OCI-LY7 (cell line): ENCODE data around the gene MTF1. TPM values are rescaled to one million over a fixed set of nuclear protein-coding genes. Genes with fewer than 3 reads are reported as not detected.
A peak's percentile ranks its signal among the peaks of the same experiment; 100 is the strongest.

Source experiments
- BruUV-seq: library from RNA; stranded (reverse); fragments of 400-500 nt; replicated peaks from 2 replicates; lab custom pipeline; 2021; lab: Mats Ljungman, UMichigan
- CTCF ChIA-PET: fragments of 300-600 bp; sonication (Branson Sonifier 250); formaldehyde crosslinking; loops from one replicate; lab custom pipeline; 2022; ENCODE audit warnings: antibody characterized with exemption; ENCODE audit not compliant: unreplicated experiment; lab: Charles Lee
- POLR2A ChIA-PET: fragments of 300-600 bp; sonication (Branson Sonifier 250); formaldehyde crosslinking; loops from one replicate; lab custom pipeline; 2022; ENCODE audit warnings: antibody characterized with exemption; lab: Charles Lee
- DNase-seq: peaks from one replicate; pipeline ENCODE4 v3.0.0-alpha.2; 2015; ENCODE audit warnings: low spot score
- H2AFZ ChIP-seq: fragments of 200-600 bp; sonication (generic), shearing (Covaris generic); 2 replicates; pipeline ENCODE4 v1.6.1; 2014; ENCODE audit warnings: mild to moderate bottlenecking, antibody characterized with exemption, low read length, moderate library complexity
- H3K27ac ChIP-seq: fragments of 200-600 bp; sonication (generic); 2 replicates; pipeline ENCODE4 v1.5.1; 2014; ENCODE audit warnings: mixed run types, low read depth, mild to moderate bottlenecking, moderate library complexity, low read length, inconsistent platforms; ENCODE audit not compliant: poor library complexity, severe bottlenecking
- H3K36me3 ChIP-seq: fragments of 200-600 bp; sonication (generic); 2 replicates; pipeline ENCODE4 v1.6.1; 2014; ENCODE audit warnings: mild to moderate bottlenecking, antibody characterized with exemption, low read length, moderate library complexity, mixed read lengths; ENCODE audit not compliant: insufficient read depth
- H3K4me1 ChIP-seq: fragments of 200-600 bp; sonication (generic); 2 replicates; pipeline ENCODE4 v1.5.1; 2014; ENCODE audit warnings: mild to moderate bottlenecking, low read length; ENCODE audit not compliant: insufficient read depth, poor library complexity, severe bottlenecking
- H3K4me2 ChIP-seq: fragments of 200-600 bp; sonication (generic); 2 replicates; pipeline ENCODE4 v1.6.1; 2014; ENCODE audit warnings: mild to moderate bottlenecking, low read length
- H3K4me3 ChIP-seq: fragments of 200-600 bp; sonication (generic); 2 replicates; pipeline ENCODE4 v1.5.1; 2014; ENCODE audit warnings: mild to moderate bottlenecking, low read depth, low read length; ENCODE audit not compliant: poor library complexity, severe bottlenecking
- H3K79me2 ChIP-seq: fragments of 200-600 bp; sonication (generic); 2 replicates; pipeline ENCODE4 v1.6.1; 2016; ENCODE audit warnings: low read depth, mild to moderate bottlenecking, low read length, moderate library complexity, mixed read lengths; ENCODE audit not compliant: insufficient read depth
- H3K9me2 ChIP-seq: fragments of 200-600 bp; sonication (generic); 2 replicates; pipeline ENCODE4 v1.6.1; 2016; ENCODE audit warnings: mild to moderate bottlenecking, low read length, mixed read lengths; ENCODE audit not compliant: insufficient read depth
- H3K9me3 ChIP-seq: fragments of 200-600 bp; sonication (generic); 2 replicates; pipeline ENCODE4 v1.6.1; 2014; ENCODE audit warnings: mild to moderate bottlenecking, mixed run types, low read length, mixed read lengths
- H4K20me1 ChIP-seq: fragments of 200-600 bp; sonication (generic); 2 replicates; pipeline ENCODE4 v1.6.1; 2014; ENCODE audit warnings: mild to moderate bottlenecking, antibody characterized with exemption, low read length, moderate library complexity, mixed read lengths; ENCODE audit not compliant: insufficient read depth
- CTCF ChIP-seq: fragments of 200-600 bp; sonication (generic); conservative IDR thresholded peaks from 2 replicates; pipeline ENCODE4 v1.5.1; 2014; ENCODE audit warnings: mild to moderate bottlenecking, antibody characterized with exemption, low read length, moderate library complexity, mixed read lengths
- EZH2phosphoT487 ChIP-seq: fragments of 200-600 bp; sonication (generic); IDR thresholded peaks from 2 replicates; pipeline ENCODE4 v1.6.1; 2018; ENCODE audit warnings: low read depth, borderline replicate concordance, mild to moderate bottlenecking, mixed run types, antibody characterized with exemption, low read length, moderate library complexity, mixed read lengths
- intact Hi-C: fragments of 100-400 bp; cut with micrococcal nuclease; formaldehyde crosslinking; loops from one replicate; pipeline ENCODE4 v1.10.0; 2022; ENCODE audit not compliant: unreplicated experiment
- total RNA-seq, 2 experiments: library from RNA; depleted of rRNA in 1 of 2; stranded (reverse); fragments of >200 nt in 1 of 2; shearing (Covaris generic) in 1 of 2; gene quantifications; 2 replicates each; pipeline ENCODE4 v1.2.3, GENCODE V29; 2014 to 2022

MTF1 gene
- total RNA-seq, 2 experiments from 2014 or later: 1.8 to 16.5 TPM

DNA sequence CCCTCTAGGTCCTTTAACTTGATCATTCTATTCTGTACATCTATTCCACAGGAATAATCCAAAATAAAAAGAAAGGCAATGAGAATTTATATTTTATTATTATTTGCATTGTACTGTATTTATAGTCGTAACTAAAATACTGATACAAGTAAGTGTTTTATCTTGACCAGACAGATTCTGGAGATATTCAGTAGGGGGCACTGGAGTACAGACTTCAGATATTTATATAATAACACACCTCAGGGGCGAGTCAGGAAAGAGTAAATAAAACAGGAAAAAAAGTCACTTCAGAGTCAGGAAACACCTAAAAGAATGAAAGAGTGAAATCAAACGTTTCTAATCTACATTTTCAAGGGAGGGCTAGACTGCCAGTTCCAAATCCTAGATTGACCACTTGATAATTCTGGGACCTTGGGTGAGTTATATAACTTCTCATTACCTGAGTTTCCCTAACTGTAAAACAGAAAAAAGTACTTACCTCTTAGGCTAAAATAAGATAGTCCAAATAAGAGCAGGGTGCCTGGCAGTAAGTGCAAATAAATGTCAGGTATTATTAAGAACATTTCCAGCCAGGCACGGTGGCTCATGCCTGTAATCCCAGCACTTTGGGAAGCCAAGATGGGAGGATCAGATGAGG lies 31.1 kb upstream of the MTF1 start:
- Histone ChIP-seq H3K4me3 (no peak overlapping the region), H3K9me2 (no peaks in the 10 kb centered on the region), H3K27ac (no peak overlapping the region), H3K79me2 (peaks cover 5% of the 10 kb centered on the region; the same call in 1 of the 2 replicates), H4K20me1 (no peaks in the 10 kb centered on the region), H3K4me2 (no peak overlapping the region), H3K9me3 (no peaks in the 10 kb centered on the region), H3K36me3 (peaks cover 65% of the 10 kb centered on the region), H2AFZ (no peak overlapping the region), H3K4me1 (peaks cover 12% of the 10 kb centered on the region)
- no TSS peak for BruUV-seq
- intact Hi-C loops: loop anchor here (1.0 to 5.0 kb wide), 4 partner anchors 40 to 129 kb away; partner anchors contain the start of gene SF3A3
- DNase-seq: peak; percentile 75
- CTCF ChIA-PET: interaction anchor here (0.7 kb wide), 1 partner anchor 45 kb away, joined by 3 read pairs; no protein-coding TSS in a partner anchor
- TF ChIP-seq EZH2phosphoT487 (no peak), CTCF (peak; percentile 96)
- POLR2A ChIA-PET: no interaction called here

- no peaks in the 10 kb centered on the region for H4K20me1 ChIP-seq
- DNase-seq: no peak
- H3K4me3 ChIP-seq: no peak overlapping the region
- H3K4me1 ChIP-seq: peaks cover 2% of the 10 kb centered on the region
- H2AFZ ChIP-seq: no peak overlapping the region
- CTCF ChIA-PET: no interaction called here
- no peak overlapping the region for H3K4me2 ChIP-seq
- BruUV-seq: no TSS peak
- H3K9me3 ChIP-seq: no peaks in the 10 kb centered on the region
- POLR2A ChIA-PET: no interaction called here
- intact Hi-C loops: no loop called here
- peaks cover under 1% of the 10 kb centered on the region; the same call in 1 of the 2 replicates for H3K79me2 ChIP-seq
- H3K9me2 ChIP-seq: no peaks in the 10 kb centered on the region
- no peak overlapping the region for H3K27ac ChIP-seq
- TF ChIP-seq CTCF (no peak), EZH2phosphoT487 (no peak)
- H3K36me3 ChIP-seq: peaks cover 75% of the 10 kb centered on the region
Observed at GRCh38 chr1:37888022-37888700, 28.8 kb upstream of the MTF1 start.
